B cell (primary cell): ENCODE results near the gene TULP3. TPM values are rescaled to one million over a fixed set of nuclear protein-coding genes. Genes with fewer than 3 reads are reported as not detected.

Experiments
- ATAC-seq: fragments of 200-7000 bp; cut with Tn5 transposase; one replicate; pipeline ENCODE4 v1.10.0; 2021; ENCODE audit warnings: low read depth, mild to moderate bottlenecking, moderate number of reproducible peaks, moderate library complexity
- CTCF ChIA-PET: fragments of 350-600 bp; sonication (Branson Sonifier 250); formaldehyde crosslinking; loops from one replicate; lab custom pipeline; 2021; ENCODE audit warnings: antibody characterized with exemption, inconsistent platforms; lab: Charles Lee
- POLR2A ChIA-PET: fragments of 350-600 bp; sonication (Branson Sonifier 250); formaldehyde crosslinking; loops from one replicate; lab custom pipeline; 2021; ENCODE audit warnings: antibody characterized with exemption; lab: Charles Lee
- DNase-seq: peaks from one replicate; pipeline ENCODE4 v3.0.0; 2013
- H2AFZ ChIP-seq: 2 replicates; pipeline ENCODE4 v1.6.1; 2012; ENCODE audit warnings: mild to moderate bottlenecking, low read depth, low read length; ENCODE audit not compliant: insufficient read depth, poor library complexity, severe bottlenecking
- H3K27ac ChIP-seq, 2 donors: 1 replicate in 1 of 2; 2 replicates in 1 of 2; pipeline ENCODE4 v1.5.1; 2012 to 2013; ENCODE audit warnings: low read length in 2 of 2, mild to moderate bottlenecking in 2 of 2, moderate library complexity in 1 of 2
- H3K27me3 ChIP-seq, 4 experiments: fragments of 200-600 bp in 1 of 4; sonication (generic) in 1 of 4; replicated peaks in 1 of 4; 1 replicate in 2 of 4; 2 replicates in 2 of 4; pipeline versions ENCODE4 v1.6.1 to v1.7.0; 2013 to 2016; ENCODE audit warnings: low read length in 3 of 4, mild to moderate bottlenecking in 2 of 4, mixed read lengths in 1 of 4, moderate library complexity in 1 of 4; ENCODE audit not compliant: insufficient read depth in 4 of 4, control insufficient read depth in 3 of 4; ENCODE audit errors: control extremely low read depth in 1 of 4
- H3K36me3 ChIP-seq, 2 experiments: replicated peaks in 1 of 2; 1 replicate in 1 of 2; 2 replicates in 1 of 2; pipeline versions ENCODE4 v1.6.1 to v1.7.1; 2013; ENCODE audit warnings: low read length in 1 of 2; ENCODE audit not compliant: insufficient read depth in 2 of 2, control insufficient read depth in 1 of 2; ENCODE audit errors: control extremely low read depth in 1 of 2, extremely low read depth in 1 of 2
- H3K4me1 ChIP-seq, 2 donors: fragments of 200-600 bp in 1 of 2; sonication (generic) in 1 of 2; 1 replicate in 1 of 2; 2 replicates in 1 of 2; pipeline versions ENCODE4 v1.5.1 to v1.6.1; 2013 to 2017; ENCODE audit warnings: low read length in 2 of 2; ENCODE audit not compliant: control insufficient read depth in 2 of 2, insufficient read depth in 2 of 2
- H3K4me2 ChIP-seq: replicated peaks from 2 replicates; pipeline ENCODE3; 2012; ENCODE audit warnings: mild to moderate bottlenecking, low read depth, low read length; ENCODE audit not compliant: poor library complexity, severe bottlenecking
- H3K4me3 ChIP-seq, 5 experiments: fragments of 200-600 bp in 1 of 5; sonication (generic) in 1 of 5; 1 replicate in 3 of 5; 2 replicates in 2 of 5; pipeline versions ENCODE4 v1.5.1 to v1.7.0; 2011 to 2016; ENCODE audit warnings: low read length in 4 of 5, mild to moderate bottlenecking in 4 of 5, low read depth in 2 of 5, control low read depth in 1 of 5, moderate library complexity in 1 of 5; ENCODE audit not compliant: insufficient read depth in 1 of 5; ENCODE audit errors: control extremely low read depth in 1 of 5, extremely low read depth in 1 of 5
- H3K79me2 ChIP-seq: fragments of 200-600 bp; sonication (generic); one replicate; pipeline ENCODE4 v1.6.0; 2016; ENCODE audit warnings: low read length; ENCODE audit not compliant: control insufficient read depth, insufficient read depth
- H3K9ac ChIP-seq: fragments of 200-600 bp; sonication (generic); 2 replicates; pipeline ENCODE4 v1.6.1; 2017; ENCODE audit warnings: mild to moderate bottlenecking, low read length, moderate library complexity
- H3K9me3 ChIP-seq, 3 donors: one replicate each; pipeline versions ENCODE4 v1.6.1 to v1.7.1; 2013; ENCODE audit warnings: low read length in 2 of 3; ENCODE audit not compliant: control insufficient read depth in 2 of 3, insufficient read depth in 1 of 3; ENCODE audit errors: control extremely low read depth in 1 of 3
- H4K20me1 ChIP-seq: 2 replicates; pipeline ENCODE4 v1.6.0; 2012; ENCODE audit warnings: mild to moderate bottlenecking, low read length; ENCODE audit not compliant: insufficient read depth, control insufficient read depth, poor library complexity, severe bottlenecking
- H3K27ac Mint-ChIP-seq: one replicate; pipeline ENCODE4 v1.8.0; 2021; ENCODE audit warnings: mixed read lengths
- H3K27me3 Mint-ChIP-seq: one replicate; pipeline ENCODE4 v1.8.0; 2021; ENCODE audit warnings: mixed read lengths
- H3K4me1 Mint-ChIP-seq: one replicate; pipeline ENCODE4 v1.8.0; 2021; ENCODE audit warnings: mixed read lengths
- H3K4me3 Mint-ChIP-seq: one replicate; pipeline ENCODE4 v1.8.0; 2021; ENCODE audit warnings: mixed read lengths
- H3K9me3 Mint-ChIP-seq: one replicate; pipeline ENCODE4 v1.8.0; 2022; ENCODE audit warnings: mixed read lengths; ENCODE audit not compliant: insufficient read depth
- EZH2 ChIP-seq: IDR thresholded peaks from 2 replicates; pipeline ENCODE4 v1.6.1; 2012; ENCODE audit warnings: borderline replicate concordance, low read depth, mild to moderate bottlenecking, moderate library complexity, low read length; ENCODE audit not compliant: insufficient read depth, poor library complexity, severe bottlenecking
- WGBS: methylation state at CpG from one replicate; pipeline ENCODE4 v1.1.5; 2013; ENCODE audit warnings: missing lambda C conversion rate; ENCODE audit not compliant: insufficient coverage; 5-methylcytosine and 5-hydroxymethylcytosine counted together
- intact Hi-C: fragments of 100-400 bp; cut with micrococcal nuclease; formaldehyde crosslinking; loops from one replicate; pipeline ENCODE4 v1.10.0; 2022
- polyA plus RNA-seq: library from polyadenylated mRNA; depleted of rRNA; stranded (reverse); fragments of >200 nt; gene quantifications from 2 replicates; pipeline ENCODE4 v1.2.3, GENCODE V29; 2012
- total RNA-seq, 2 donors: library from RNA; stranded (reverse); fragments of 120-200 nt in 1 of 2; gene quantifications; 1 replicate in 1 of 2; 2 replicates in 1 of 2; pipeline versions ENCODE4 v1.2.3 to v1.2.4, GENCODE V29; 2013 to 2022
- TF ChIP-seq, protein P1 (sequence below): fragments of 200-600 bp; IDR thresholded peaks from one replicate; pipeline ENCODE4 v1.8.0; 2022; ENCODE audit warnings: antibody characterized with exemption, mild to moderate bottlenecking

Gene TULP3
- total and polyA plus RNA-seq, 2 donors (not counting 1 experiment from before 2014, with no cell fraction given), result 8.3 to 9.2 TPM

DNA sequence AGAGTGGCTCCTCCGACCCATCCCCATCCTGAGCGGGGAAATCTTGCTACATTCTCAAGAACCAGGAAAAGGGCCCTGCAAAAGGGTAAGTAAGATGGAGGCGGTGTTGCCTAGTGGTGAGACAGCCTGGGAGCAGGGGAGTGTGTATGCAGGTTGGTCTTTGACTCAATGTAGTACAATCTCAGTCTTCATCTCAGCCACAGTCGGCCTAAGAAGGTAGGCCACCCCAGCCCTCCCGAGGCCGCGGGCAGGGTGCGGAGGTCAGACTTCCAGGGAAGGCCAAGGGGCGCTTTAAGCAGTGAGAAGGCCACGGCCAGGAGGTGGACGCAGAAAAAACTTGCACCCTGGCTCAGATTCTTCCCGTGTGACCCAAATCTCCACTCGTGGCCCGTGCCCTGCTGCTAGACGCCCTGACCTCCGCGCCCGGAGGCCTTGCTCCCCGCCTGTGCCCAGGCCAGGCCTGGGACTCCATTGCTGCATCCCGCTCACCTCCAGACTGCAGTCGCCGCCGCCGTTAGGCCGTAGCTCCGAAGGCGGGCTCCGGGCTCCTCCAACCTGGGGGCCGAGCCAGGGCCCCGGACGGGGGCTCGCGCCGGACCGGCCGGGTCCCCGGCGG is 14.2 kb upstream of the TULP3 start:
- POLR2A ChIA-PET, result interaction anchor here (0.7 to 1.0 kb wide), 2 partner anchors 14 to 60 kb away, joined by 4 to 7 read pairs; partner anchors contain the start of gene TULP3

More for the DNA sequence above, 14.2 kb upstream of the TULP3 start:
- Histone ChIP-seq H3K4me2 (peak overlapping the region; percentile 98), H3K27me3 (no peaks in the 10 kb centered on the region), H2AFZ (peak overlapping the region; percentile 86), H3K79me2 (peaks cover 51% of the 10 kb centered on the region), H3K36me3 (no peaks in the 10 kb centered on the region), H3K4me1 (peaks cover 17 to 23% of the 10 kb centered on the region in 2 donors), H3K9me3 (no peaks in the 10 kb centered on the region), H3K27ac (peak overlapping the region in 1 of 2 donors; percentile 90), H3K4me3 (peak overlapping the region in 4 of 5 experiments; percentile 81 to 98 (median 88)), H3K9ac (peak overlapping the region; percentile 90), H4K20me1 (no peaks in the 10 kb centered on the region)
- peaks cover 30% of the 10 kb centered on the region for H3K4me1 Mint-ChIP-seq
- peak overlapping the region; percentile 77 for H3K27ac Mint-ChIP-seq
- CTCF ChIA-PET, result interaction anchor here (1.3 kb wide), 1 partner anchor 12 kb away, joined by 3 read pairs; no protein-coding TSS in a partner anchor
- ATAC-seq (peak; percentile 34), DNase-seq (no peak)
- no peaks in the 10 kb centered on the region for H3K9me3 Mint-ChIP-seq
- H3K27me3 Mint-ChIP-seq, result no peaks in the 10 kb centered on the region
- intact Hi-C loops, result loop anchor here (1.0 to 5.0 kb wide), 2 partner anchors 14 to 79 kb away; partner anchors contain the start of gene TULP3
- H3K4me3 Mint-ChIP-seq, result peak overlapping the region; percentile 86
- WGBS, result 2% methylated on average over 33 of the region's 38 CpGs
- no peak for TF ChIP-seq EZH2
- TF ChIP-seq, protein P1, sequence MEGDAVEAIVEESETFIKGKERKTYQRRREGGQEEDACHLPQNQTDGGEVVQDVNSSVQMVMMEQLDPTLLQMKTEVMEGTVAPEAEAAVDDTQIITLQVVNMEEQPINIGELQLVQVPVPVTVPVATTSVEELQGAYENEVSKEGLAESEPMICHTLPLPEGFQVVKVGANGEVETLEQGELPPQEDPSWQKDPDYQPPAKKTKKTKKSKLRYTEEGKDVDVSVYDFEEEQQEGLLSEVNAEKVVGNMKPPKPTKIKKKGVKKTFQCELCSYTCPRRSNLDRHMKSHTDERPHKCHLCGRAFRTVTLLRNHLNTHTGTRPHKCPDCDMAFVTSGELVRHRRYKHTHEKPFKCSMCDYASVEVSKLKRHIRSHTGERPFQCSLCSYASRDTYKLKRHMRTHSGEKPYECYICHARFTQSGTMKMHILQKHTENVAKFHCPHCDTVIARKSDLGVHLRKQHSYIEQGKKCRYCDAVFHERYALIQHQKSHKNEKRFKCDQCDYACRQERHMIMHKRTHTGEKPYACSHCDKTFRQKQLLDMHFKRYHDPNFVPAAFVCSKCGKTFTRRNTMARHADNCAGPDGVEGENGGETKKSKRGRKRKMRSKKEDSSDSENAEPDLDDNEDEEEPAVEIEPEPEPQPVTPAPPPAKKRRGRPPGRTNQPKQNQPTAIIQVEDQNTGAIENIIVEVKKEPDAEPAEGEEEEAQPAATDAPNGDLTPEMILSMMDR, result no peak
